Mesodermal cell (in vitro differentiated cells): ENCODE data around the gene SRGAP2C.
"Not testable (repeated sequence)": the region's sequence is repeated elsewhere in the genome, so short reads cannot be mapped to it uniquely, and the experiment has no call there.

Experiments
- H3K27ac ChIP-seq: 2 replicates; pipeline ENCODE4 v1.7.0; 2013; ENCODE audit warnings: mild to moderate bottlenecking, low read depth, low read length, moderate library complexity; ENCODE audit not compliant: severe bottlenecking
- H3K36me3 ChIP-seq: 2 replicates; pipeline ENCODE4 v1.7.1; 2013; ENCODE audit warnings: mild to moderate bottlenecking, low read length, moderate library complexity; ENCODE audit not compliant: control insufficient read depth, insufficient read depth
- H3K4me1 ChIP-seq: one replicate; pipeline ENCODE4 v1.7.1; 2013; ENCODE audit warnings: mild to moderate bottlenecking, low read length; ENCODE audit not compliant: insufficient read depth, control insufficient read depth, poor library complexity, severe bottlenecking
- H3K4me3 ChIP-seq: 2 replicates; pipeline ENCODE4 v1.7.0; 2013; ENCODE audit warnings: low read length, control low read depth, mild to moderate bottlenecking; ENCODE audit not compliant: insufficient read depth, poor library complexity, severe bottlenecking; ENCODE audit errors: extremely low read depth
- H3K9me3 ChIP-seq: 2 replicates; pipeline ENCODE4 v1.7.1; 2013; ENCODE audit warnings: mild to moderate bottlenecking, low read length, moderate library complexity; ENCODE audit not compliant: control insufficient read depth
- WGBS, 2 experiments: methylation state at CpG; one replicate each; pipeline ENCODE4 v1.1.5; 2013; ENCODE audit warnings: missing lambda C conversion rate in 2 of 2; ENCODE audit not compliant: insufficient coverage in 2 of 2; 5-methylcytosine and 5-hydroxymethylcytosine counted together

SRGAP2C gene

DNA sequence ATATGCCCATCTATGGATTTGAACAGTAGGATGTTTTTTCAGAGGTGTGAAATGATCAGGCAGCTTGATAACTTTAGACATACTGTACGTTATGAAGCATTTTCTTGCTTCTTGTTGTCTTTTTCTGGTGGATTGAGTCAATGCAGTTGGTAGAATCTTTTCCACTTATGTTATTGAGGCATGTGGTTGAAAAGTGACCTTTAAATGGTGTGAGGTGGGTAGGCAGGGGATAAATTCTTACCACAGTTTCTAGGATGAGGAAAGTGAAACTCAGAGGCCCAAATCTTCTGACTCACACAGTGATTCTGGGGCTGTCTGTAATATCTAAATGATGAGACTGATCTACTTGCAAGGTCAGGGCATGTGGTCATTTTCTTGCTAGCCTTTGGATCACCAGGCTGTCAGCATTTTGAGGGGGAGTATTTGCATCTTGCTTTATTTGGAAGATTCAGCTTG, 79.0 kb downstream of the SRGAP2C start:
- H3K9me3 ChIP-seq, H3K36me3 ChIP-seq, H3K4me1 ChIP-seq, H3K27ac ChIP-seq, H3K4me3 ChIP-seq: not testable (repeated sequence)
- WGBS, 2 experiments, result no CpG with 5 or more reads among the region's 1 CpG

DNA sequence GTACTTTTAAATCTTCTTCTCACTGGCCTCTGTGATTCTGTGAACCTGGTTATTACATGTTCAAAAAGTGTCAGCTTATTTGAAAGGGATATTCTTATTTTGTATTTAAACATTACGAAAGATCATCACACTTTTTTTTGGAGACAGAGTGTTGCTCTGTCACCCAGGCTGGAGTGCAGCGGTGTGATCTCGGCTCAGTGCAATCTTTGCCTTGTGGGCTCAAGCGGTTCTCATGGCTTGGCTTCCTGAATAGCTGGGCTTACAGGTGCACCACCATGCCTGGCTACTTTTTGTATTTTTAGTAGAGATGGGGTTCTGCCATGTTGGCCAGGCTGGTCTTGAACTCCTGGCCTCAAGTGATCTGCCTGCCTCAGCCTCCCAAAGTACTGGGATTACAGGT, 82.3 kb downstream of the SRGAP2C start:
- H3K36me3 ChIP-seq, H3K27ac ChIP-seq, H3K4me3 ChIP-seq, H3K4me1 ChIP-seq, H3K9me3 ChIP-seq: not testable (repeated sequence)
- no CpG with 5 or more reads among the region's 4 CpGs for WGBS, 2 experiments

- H3K9me3 ChIP-seq, H3K36me3 ChIP-seq, H3K4me3 ChIP-seq, H3K27ac ChIP-seq, H3K4me1 ChIP-seq: not testable (repeated sequence)
- no CpG with 5 or more reads among the region's 1 CpG for WGBS, 2 experiments
Observed at GRCh38 chr1:121269309-121269708, 84.5 kb downstream of the SRGAP2C start.

- no CpG with 5 or more reads among the region's 3 CpGs for WGBS, 2 experiments
- not testable (repeated sequence) for H3K27ac ChIP-seq, H3K4me1 ChIP-seq, H3K9me3 ChIP-seq, H3K4me3 ChIP-seq, H3K36me3 ChIP-seq
Observed at GRCh38 chr1:121269973-121270372, 85.2 kb downstream of the SRGAP2C start.

DNA sequence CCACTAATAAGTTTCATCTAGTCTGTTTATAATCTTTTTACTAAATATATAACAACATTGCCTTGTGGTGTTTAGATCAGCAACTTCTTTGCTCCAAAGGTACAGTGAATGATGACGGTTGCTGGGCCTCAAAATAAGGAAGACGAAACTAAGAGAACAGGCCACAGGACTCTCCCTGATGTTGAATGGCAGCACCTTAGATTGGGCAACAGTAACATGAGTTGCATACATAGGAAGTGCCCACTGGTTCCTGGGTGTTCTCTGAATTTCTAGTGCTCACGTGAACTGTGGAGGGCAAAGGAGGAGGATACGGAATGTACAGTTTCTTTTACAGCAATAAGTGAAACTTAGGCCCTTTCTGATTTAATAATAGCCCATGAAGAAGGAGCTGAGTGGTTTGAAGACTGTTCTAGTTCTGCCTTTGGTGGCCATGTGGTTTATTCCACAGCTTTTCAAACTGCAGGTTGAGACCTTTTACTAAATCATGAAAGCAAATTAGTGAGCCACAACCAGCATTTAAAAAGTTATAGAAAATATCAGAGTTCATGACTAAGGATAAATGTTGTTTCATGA, 86.5 kb downstream of the SRGAP2C start:
- H3K4me3 ChIP-seq, H3K4me1 ChIP-seq, H3K36me3 ChIP-seq, H3K9me3 ChIP-seq, H3K27ac ChIP-seq: not testable (repeated sequence)
- no CpG with 5 or more reads among the region's 4 CpGs for WGBS, 2 experiments

- H3K27ac ChIP-seq, H3K4me1 ChIP-seq, H3K9me3 ChIP-seq, H3K36me3 ChIP-seq, H3K4me3 ChIP-seq: not testable (repeated sequence)
- WGBS, 2 experiments, result no CpG with 5 or more reads among the region's 2 CpGs
Observed at GRCh38 chr1:121275435-121275834, 90.7 kb downstream of the SRGAP2C start.

- not testable (repeated sequence) for H3K36me3 ChIP-seq, H3K9me3 ChIP-seq, H3K4me1 ChIP-seq, H3K4me3 ChIP-seq, H3K27ac ChIP-seq
- no CpG with 5 or more reads among the region's 3 CpGs for WGBS, 2 experiments
Observed at GRCh38 chr1:121278202-121278601, 93.4 kb downstream of the SRGAP2C start.

- not testable (repeated sequence) for H3K36me3 ChIP-seq, H3K27ac ChIP-seq, H3K4me3 ChIP-seq, H3K4me1 ChIP-seq, H3K9me3 ChIP-seq
- WGBS, 2 experiments, result no CpG with 5 or more reads among the region's 4 CpGs
Observed at GRCh38 chr1:121278777-121279547, 94.2 kb downstream of the SRGAP2C start.

- not testable (repeated sequence) for H3K36me3 ChIP-seq, H3K4me3 ChIP-seq, H3K4me1 ChIP-seq, H3K27ac ChIP-seq, H3K9me3 ChIP-seq
- WGBS, 2 experiments, result no CpG with 5 or more reads among the region's 4 CpGs
Observed at GRCh38 chr1:121279548-121279898, 94.7 kb downstream of the SRGAP2C start.

- H3K9me3 ChIP-seq, H3K27ac ChIP-seq, H3K4me1 ChIP-seq, H3K36me3 ChIP-seq, H3K4me3 ChIP-seq: not testable (repeated sequence)
- no CpG with 5 or more reads among the region's 5 CpGs for WGBS, 2 experiments
Observed at GRCh38 chr1:121280699-121281317, 96.0 kb downstream of the SRGAP2C start.

DNA sequence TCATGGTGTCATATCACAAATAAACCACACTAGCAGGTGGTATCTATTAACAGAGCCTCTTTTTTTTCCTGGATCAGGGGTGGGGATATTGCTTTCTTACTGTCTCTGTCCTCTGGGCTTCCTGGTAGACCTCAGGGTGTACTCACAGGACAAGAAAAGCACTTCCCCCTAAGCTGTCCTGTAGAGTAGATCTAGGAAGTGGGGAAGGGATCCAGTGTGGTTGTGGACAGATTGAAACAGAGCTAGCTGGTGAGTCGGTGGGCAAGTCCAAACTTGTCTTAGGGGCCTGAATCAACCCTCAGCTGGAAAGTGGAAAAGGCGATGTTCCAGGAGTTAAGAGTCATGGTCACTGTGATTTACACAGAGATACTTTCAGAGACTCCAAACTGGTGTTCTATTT, 96.7 kb downstream of the SRGAP2C start:
- WGBS, 2 experiments, result no CpG with 5 or more reads among the region's 2 CpGs
- H3K4me3 ChIP-seq, H3K27ac ChIP-seq, H3K9me3 ChIP-seq, H3K4me1 ChIP-seq, H3K36me3 ChIP-seq: not testable (repeated sequence)
